Progenitor cell of endocrine pancreas (in vitro differentiated cells): ENCODE measurements around the gene PRKN. TPM values are rescaled to one million over a fixed set of nuclear protein-coding genes. Genes with fewer than 3 reads are reported as not detected.

Experiments
- DNase-seq: peaks from one replicate; pipeline ENCODE4 v3.0.0; 2021; ENCODE audit warnings: low spot score; ENCODE audit not compliant: unreplicated experiment
- H3K27ac Mint-ChIP-seq: 2 replicates; pipeline ENCODE4 v1.8.0; 2021; ENCODE audit warnings: mild to moderate bottlenecking, moderate library complexity, mixed read lengths
- H3K27me3 Mint-ChIP-seq: 2 replicates; pipeline ENCODE4 v1.8.0; 2021; ENCODE audit warnings: mixed read lengths
- H3K36me3 Mint-ChIP-seq: 2 replicates; pipeline ENCODE4 v1.8.0; 2022; ENCODE audit warnings: mixed read lengths; ENCODE audit not compliant: insufficient read depth
- H3K4me1 Mint-ChIP-seq: 2 replicates; pipeline ENCODE4 v1.8.0; 2021; ENCODE audit warnings: low read depth, mixed read lengths
- H3K4me3 Mint-ChIP-seq: 2 replicates; pipeline ENCODE4 v1.8.0; 2021; ENCODE audit warnings: low read depth, mild to moderate bottlenecking, moderate library complexity, mixed read lengths
- H3K9me3 Mint-ChIP-seq: 2 replicates; pipeline ENCODE4 v1.8.0; 2021; ENCODE audit warnings: low read depth, mixed read lengths
- CTCF ChIP-seq: fragments of 200-600 bp; sonication (generic); IDR thresholded peaks from one replicate; pipeline ENCODE4 v1.5.0; 2021; ENCODE audit warnings: antibody characterized with exemption, mild to moderate bottlenecking; ENCODE audit not compliant: unreplicated experiment
- total RNA-seq: library from RNA; stranded (reverse); gene quantifications from 2 replicates; pipeline ENCODE4 v1.2.1, GENCODE V29; 2021

The PRKN gene
- total RNA-seq, 1 donor from 2014 or later: 4.6 TPM

GRCh38 chr6:161667957-161668356 lies 1059.6 kb downstream of the PRKN start:
- Mint-ChIP-seq H3K27me3 (no peaks in the 10 kb centered on the region), H3K9me3 (peaks cover 5% of the 10 kb centered on the region), H3K36me3 (no peaks in the 10 kb centered on the region)

GRCh38 chr6:161663682-161664081 lies 1063.9 kb downstream of the PRKN start:
- Mint-ChIP-seq H3K27me3 (no peaks in the 10 kb centered on the region), H3K36me3 (no peaks in the 10 kb centered on the region), H3K4me1 (no peaks in the 10 kb centered on the region), H3K27ac (no peak overlapping the region), H3K9me3 (peaks cover 9% of the 10 kb centered on the region), H3K4me3 (no peak overlapping the region)
- no peak for TF ChIP-seq CTCF
- DNase-seq: no peak

More at GRCh38 chr6:161667957-161668356, 1059.6 kb downstream of the PRKN start:
- TF ChIP-seq CTCF: no peak
- Mint-ChIP-seq H3K27ac (no peak overlapping the region), H3K4me1 (no peaks in the 10 kb centered on the region), H3K4me3 (no peak overlapping the region)
- no peak for DNase-seq

- Mint-ChIP-seq H3K27ac (no peak overlapping the region), H3K4me1 (no peaks in the 10 kb centered on the region), H3K9me3 (peaks cover 9% of the 10 kb centered on the region)
Observed at GRCh38 chr6:161660666-161661571, 1066.6 kb downstream of the PRKN start.

GRCh38 chr6:161658211-161658610 lies 1069.4 kb downstream of the PRKN start:
- H3K36me3 Mint-ChIP-seq: no peaks in the 10 kb centered on the region
- H3K27me3 Mint-ChIP-seq: no peaks in the 10 kb centered on the region
- H3K9me3 Mint-ChIP-seq: peaks cover 4% of the 10 kb centered on the region
- no peak overlapping the region for H3K4me3 Mint-ChIP-seq
- H3K27ac Mint-ChIP-seq: no peak overlapping the region
- DNase-seq: no peak
- TF ChIP-seq CTCF: no peak
- no peaks in the 10 kb centered on the region for H3K4me1 Mint-ChIP-seq

More at GRCh38 chr6:161660666-161661571, 1066.6 kb downstream of the PRKN start:
- Mint-ChIP-seq H3K27me3 (no peaks in the 10 kb centered on the region), H3K36me3 (no peaks in the 10 kb centered on the region), H3K4me3 (no peak overlapping the region)
- TF ChIP-seq CTCF: no peak
- no peak for DNase-seq

GRCh38 chr6:161654209-161654608 lies 1073.4 kb downstream of the PRKN start:
- Mint-ChIP-seq H3K36me3 (no peaks in the 10 kb centered on the region), H3K4me1 (no peaks in the 10 kb centered on the region), H3K27ac (no peak overlapping the region), H3K27me3 (no peaks in the 10 kb centered on the region), H3K9me3 (peaks cover 3% of the 10 kb centered on the region), H3K4me3 (no peak overlapping the region)
- no peak for TF ChIP-seq CTCF
- DNase-seq: no peak
